ENCODE measurements around the gene ARID1B.

Gene ARID1B

DNA sequence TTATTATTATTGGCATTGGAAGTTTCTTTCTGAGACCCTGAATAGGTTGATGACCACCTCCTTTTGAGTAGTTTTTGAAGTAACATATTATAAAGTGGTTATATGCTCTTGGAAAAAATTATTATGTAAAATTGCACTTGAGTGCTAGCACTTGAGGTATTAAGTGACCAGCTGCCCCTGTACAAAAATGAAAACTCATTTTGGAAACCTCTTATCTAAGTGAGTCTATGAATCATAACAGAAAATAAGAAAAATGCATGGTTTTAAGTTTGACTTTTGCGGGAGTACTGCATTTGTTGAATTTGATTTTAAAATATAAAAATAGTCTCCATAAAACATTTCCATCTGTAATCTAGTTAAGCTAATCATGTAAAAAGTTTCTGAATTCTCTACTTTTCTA is 297.8 kb downstream of the ARID1B start:
- Histone ChIP-seq H3K36me3 (replicated peaks) (no peaks in the 10 kb centered on the region), H3K27me3 (replicated peaks) (no peaks in the 10 kb centered on the region), H3K4me3 (ENCODE audit: low read depth, low read length) (no peak overlapping the region), H3K27ac (peak overlapping the region; percentile 59)
- in situ Hi-C loops (cut with HindIII; ENCODE audit: low pct_ligation_motif_present, low sequenced_read_pairs), result no loop called here
- no peak for DNase-seq
- TF ChIP-seq CTCF (IDR thresholded peaks at IDR 0.05; ENCODE audit: low read depth, low read length, missing control alignments), result no peak

- Histone ChIP-seq H3K27me3 (replicated peaks) (no peaks in the 10 kb centered on the region), H3K4me3 (ENCODE audit: low read depth, low read length) (no peak overlapping the region), H3K36me3 (replicated peaks) (no peaks in the 10 kb centered on the region), H3K27ac (peak overlapping the region; percentile 59)
- peak; percentile 64 for DNase-seq
- in situ Hi-C loops (cut with HindIII; ENCODE audit: low pct_ligation_motif_present, low sequenced_read_pairs), result no loop called here
- TF ChIP-seq CTCF (IDR thresholded peaks at IDR 0.05; ENCODE audit: low read depth, low read length, missing control alignments), result no peak
Observed at GRCh38 chr6:157075549-157076450, 298.6 kb downstream of the ARID1B start.

DNA sequence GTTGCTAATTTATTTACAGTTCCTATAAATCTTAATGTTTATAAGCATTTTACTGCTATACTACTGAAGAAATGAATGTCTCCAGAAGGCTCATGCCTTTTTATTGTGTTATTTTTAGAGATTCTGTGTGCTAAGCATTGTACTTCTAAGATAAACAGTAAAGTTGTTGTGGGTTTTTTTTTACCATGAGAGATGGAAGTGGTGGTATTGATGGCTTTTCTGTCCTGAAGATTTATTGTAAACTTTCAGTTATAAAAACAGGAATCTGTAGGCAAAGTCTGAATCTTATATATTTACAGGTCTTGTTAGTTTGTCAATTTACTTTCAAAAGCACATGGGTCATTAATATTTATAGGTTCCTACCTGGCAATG is 299.3 kb downstream of the ARID1B start:
- no peaks in the 10 kb centered on the region for H3K36me3 ChIP-seq (replicated peaks)
- no peak overlapping the region for H3K4me3 ChIP-seq (ENCODE audit: low read depth, low read length)
- TF ChIP-seq CTCF (IDR thresholded peaks at IDR 0.05; ENCODE audit: low read depth, low read length, missing control alignments), result no peak
- H3K27me3 ChIP-seq (replicated peaks), result no peaks in the 10 kb centered on the region
- no peak for DNase-seq
- H3K27ac ChIP-seq, result no peak overlapping the region
- in situ Hi-C loops (cut with HindIII; ENCODE audit: low pct_ligation_motif_present, low sequenced_read_pairs), result no loop called here

DNA sequence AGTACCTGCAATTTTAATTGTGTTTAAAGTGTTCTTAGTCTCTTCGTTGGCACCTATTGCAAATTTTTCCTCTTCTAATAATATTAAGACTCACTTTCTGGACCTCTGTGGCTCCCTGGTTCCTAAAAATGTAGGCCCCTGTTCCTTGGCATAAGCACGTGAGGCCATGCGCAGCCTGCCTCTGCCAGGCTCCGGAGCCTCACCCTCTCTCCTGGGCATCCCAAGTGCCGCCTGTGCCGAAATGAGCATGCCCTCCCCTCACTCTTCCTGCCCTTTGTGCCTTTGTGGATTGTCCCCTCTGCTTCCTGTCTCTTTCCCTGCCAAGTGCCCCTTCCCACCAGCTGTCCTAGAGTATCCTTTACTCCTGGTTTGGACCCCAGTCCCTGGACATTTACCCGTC is 300.1 kb downstream of the ARID1B start:
- Histone ChIP-seq H3K36me3 (replicated peaks) (no peaks in the 10 kb centered on the region), H3K4me3 (ENCODE audit: low read depth, low read length) (no peak overlapping the region), H3K27ac (no peak overlapping the region), H3K27me3 (replicated peaks) (no peaks in the 10 kb centered on the region)
- TF ChIP-seq CTCF (IDR thresholded peaks at IDR 0.05; ENCODE audit: low read depth, low read length, missing control alignments), result no peak
- in situ Hi-C loops (cut with HindIII; ENCODE audit: low pct_ligation_motif_present, low sequenced_read_pairs), result no loop called here
- DNase-seq, result no peak

DNA sequence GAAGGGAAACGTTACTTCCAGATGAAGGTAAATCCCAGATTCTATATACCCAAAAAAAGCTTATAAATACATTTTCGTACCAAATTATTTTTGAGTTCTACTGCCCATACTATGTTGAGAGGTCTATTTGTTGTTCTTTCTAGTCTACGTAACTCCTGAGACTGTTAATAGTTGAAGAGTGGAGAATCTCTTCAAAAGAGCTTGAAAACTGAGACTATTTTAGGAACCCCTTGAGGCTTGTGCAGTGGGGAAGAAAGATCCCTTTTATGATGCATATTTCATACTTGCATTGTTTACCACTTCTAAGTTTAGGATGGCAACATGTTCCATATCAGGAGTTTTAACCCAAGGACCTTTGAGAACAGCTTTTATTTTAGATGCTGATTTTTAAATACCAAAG is 301.1 kb downstream of the ARID1B start:
- Histone ChIP-seq H3K27me3 (replicated peaks) (no peaks in the 10 kb centered on the region), H3K27ac (no peak overlapping the region), H3K36me3 (replicated peaks) (no peaks in the 10 kb centered on the region), H3K4me3 (ENCODE audit: low read depth, low read length) (no peak overlapping the region)
- DNase-seq, result no peak
- in situ Hi-C loops (cut with HindIII; ENCODE audit: low pct_ligation_motif_present, low sequenced_read_pairs), result no loop called here
- no peak for TF ChIP-seq CTCF (IDR thresholded peaks at IDR 0.05; ENCODE audit: low read depth, low read length, missing control alignments)

- no peaks in the 10 kb centered on the region for H3K27me3 ChIP-seq (replicated peaks)
- TF ChIP-seq CTCF (IDR thresholded peaks at IDR 0.05; ENCODE audit: low read depth, low read length, missing control alignments), result no peak
- no peaks in the 10 kb centered on the region for H3K36me3 ChIP-seq (replicated peaks)
- in situ Hi-C loops (cut with HindIII; ENCODE audit: low pct_ligation_motif_present, low sequenced_read_pairs), result no loop called here
- DNase-seq, result no peak
- H3K4me3 ChIP-seq (ENCODE audit: low read depth, low read length), result no peak overlapping the region
- no peak overlapping the region for H3K27ac ChIP-seq
Observed at GRCh38 chr6:157079277-157079676, 302.1 kb downstream of the ARID1B start.
